Peyer's patch (tissue), 4 donors: ENCODE results near the gene LZTS2. TPM values are rescaled to one million over a fixed set of nuclear protein-coding genes. Genes with fewer than 3 reads are reported as not detected.

Source experiments
- DNase-seq, 3 donors: peaks; one replicate each; pipeline ENCODE4 v3.0.0-alpha.2; 2017 to 2019
- H3K27ac ChIP-seq, 4 donors: fragments of 200-600 bp; sonication (generic); one replicate each; pipeline ENCODE4 v1.5.1; 2016 to 2019
- H3K27me3 ChIP-seq, 2 donors: fragments of 200-600 bp; sonication (generic); one replicate each; pipeline ENCODE4 v1.5.1; 2019
- H3K36me3 ChIP-seq, 3 donors: fragments of 200-600 bp; sonication (generic); one replicate each; pipeline ENCODE4 v1.5.1; 2016 to 2019
- H3K4me1 ChIP-seq, 4 donors: fragments of 200-600 bp; sonication (generic); one replicate each; pipeline ENCODE4 v1.5.1; 2016 to 2019
- H3K4me3 ChIP-seq, 4 donors: fragments of 200-600 bp; sonication (generic); 1 replicate in 3 of 4; 2 replicates in 1 of 4; pipeline ENCODE4 v1.5.1; 2016 to 2019; ENCODE audit warnings: mild to moderate bottlenecking in 1 of 4
- H3K9me3 ChIP-seq, 4 donors: fragments of 200-600 bp; sonication (generic); one replicate each; pipeline ENCODE4 v1.5.1; 2016 to 2019; ENCODE audit warnings: mild to moderate bottlenecking in 1 of 4
- POLR2A ChIP-seq, 2 donors: fragments of 450-650 bp; IDR thresholded peaks; one replicate each; pipeline ENCODE4 v1.5.1; 2017; ENCODE audit warnings: antibody characterized with exemption in 2 of 2, mild to moderate bottlenecking in 2 of 2, moderate library complexity in 2 of 2
- total RNA-seq, 4 donors: library from RNA; depleted of rRNA; stranded (reverse); fragments of >200 nt; gene quantifications; one replicate each; pipeline ENCODE4 v1.1.0, GENCODE V29; 2016
- TF ChIP-seq, protein P1 (sequence below), 6 experiments: fragments of 450-650 bp in 4 of 6; fragments of 200-600 bp in 2 of 6; sonication (generic) in 1 of 6; IDR thresholded peaks; one replicate each; pipeline ENCODE4 v1.5.1; 2017 to 2019; ENCODE audit warnings: antibody characterized with exemption in 6 of 6, mild to moderate bottlenecking in 3 of 6, moderate library complexity in 1 of 6

Gene LZTS2
- total RNA-seq, 4 donors from 2014 or later = 28.0 to 57.4 (median 47.1) TPM

DNA sequence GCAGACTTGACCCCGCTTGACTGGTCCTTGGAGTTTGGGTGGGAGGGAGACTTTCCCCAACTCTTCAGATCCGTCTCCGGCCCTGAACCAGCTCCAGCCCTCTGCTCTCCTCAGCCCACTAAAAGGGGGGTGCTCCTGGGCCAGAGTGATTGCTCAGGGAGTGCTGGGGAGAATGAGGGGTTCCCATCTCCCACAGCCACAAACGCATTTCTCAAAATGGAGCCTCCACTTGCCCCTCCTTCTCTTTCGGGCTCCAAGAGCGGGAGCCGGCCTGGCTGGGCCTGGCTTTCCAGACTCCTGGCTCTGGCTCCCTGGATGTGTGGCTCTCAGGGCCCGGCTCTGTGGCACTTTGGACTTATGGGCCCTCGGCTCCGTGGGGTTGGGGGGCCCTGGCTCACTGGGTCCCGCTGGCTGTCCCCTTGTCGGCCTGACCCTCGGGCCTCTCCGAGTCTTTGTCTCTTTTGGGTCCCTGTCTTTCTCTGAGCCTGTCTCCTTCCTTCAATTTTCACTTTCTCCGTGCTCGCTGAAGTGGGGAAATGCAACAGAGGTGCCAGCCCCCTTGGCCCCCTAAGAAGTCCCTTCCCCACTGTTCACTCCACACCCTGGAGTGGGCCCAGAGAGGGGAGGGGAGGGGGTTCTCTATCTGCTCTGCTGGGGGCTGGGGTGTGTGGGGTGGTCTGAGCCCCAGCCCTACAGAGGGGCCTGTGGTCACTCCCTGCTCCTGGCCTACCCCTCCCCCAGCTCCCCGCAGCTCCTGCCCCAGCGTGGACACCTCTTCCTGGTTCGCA, 713 bp downstream of the LZTS2 start:
- Histone ChIP-seq H3K4me3 (peak overlapping the region; percentile 75 to 96 (median 79)), H3K27ac (peak overlapping the region; percentile 95 to 100 (median 96)), H3K9me3 (no peaks in the 10 kb centered on the region), H3K27me3 (no peaks in the 10 kb centered on the region), H3K36me3 (peaks cover 0 to 20% (median 0%) of the 10 kb centered on the region in 3 donors), H3K4me1 (peaks cover 0 to 44% (median 13%) of the 10 kb centered on the region in 4 donors)
- TF ChIP-seq, protein P1, sequence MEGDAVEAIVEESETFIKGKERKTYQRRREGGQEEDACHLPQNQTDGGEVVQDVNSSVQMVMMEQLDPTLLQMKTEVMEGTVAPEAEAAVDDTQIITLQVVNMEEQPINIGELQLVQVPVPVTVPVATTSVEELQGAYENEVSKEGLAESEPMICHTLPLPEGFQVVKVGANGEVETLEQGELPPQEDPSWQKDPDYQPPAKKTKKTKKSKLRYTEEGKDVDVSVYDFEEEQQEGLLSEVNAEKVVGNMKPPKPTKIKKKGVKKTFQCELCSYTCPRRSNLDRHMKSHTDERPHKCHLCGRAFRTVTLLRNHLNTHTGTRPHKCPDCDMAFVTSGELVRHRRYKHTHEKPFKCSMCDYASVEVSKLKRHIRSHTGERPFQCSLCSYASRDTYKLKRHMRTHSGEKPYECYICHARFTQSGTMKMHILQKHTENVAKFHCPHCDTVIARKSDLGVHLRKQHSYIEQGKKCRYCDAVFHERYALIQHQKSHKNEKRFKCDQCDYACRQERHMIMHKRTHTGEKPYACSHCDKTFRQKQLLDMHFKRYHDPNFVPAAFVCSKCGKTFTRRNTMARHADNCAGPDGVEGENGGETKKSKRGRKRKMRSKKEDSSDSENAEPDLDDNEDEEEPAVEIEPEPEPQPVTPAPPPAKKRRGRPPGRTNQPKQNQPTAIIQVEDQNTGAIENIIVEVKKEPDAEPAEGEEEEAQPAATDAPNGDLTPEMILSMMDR (IDR thresholded peaks at IDR 0.05) = no peak
- TF ChIP-seq POLR2A (IDR thresholded peaks at IDR 0.05) = no peak
- no peak for DNase-seq

DNA sequence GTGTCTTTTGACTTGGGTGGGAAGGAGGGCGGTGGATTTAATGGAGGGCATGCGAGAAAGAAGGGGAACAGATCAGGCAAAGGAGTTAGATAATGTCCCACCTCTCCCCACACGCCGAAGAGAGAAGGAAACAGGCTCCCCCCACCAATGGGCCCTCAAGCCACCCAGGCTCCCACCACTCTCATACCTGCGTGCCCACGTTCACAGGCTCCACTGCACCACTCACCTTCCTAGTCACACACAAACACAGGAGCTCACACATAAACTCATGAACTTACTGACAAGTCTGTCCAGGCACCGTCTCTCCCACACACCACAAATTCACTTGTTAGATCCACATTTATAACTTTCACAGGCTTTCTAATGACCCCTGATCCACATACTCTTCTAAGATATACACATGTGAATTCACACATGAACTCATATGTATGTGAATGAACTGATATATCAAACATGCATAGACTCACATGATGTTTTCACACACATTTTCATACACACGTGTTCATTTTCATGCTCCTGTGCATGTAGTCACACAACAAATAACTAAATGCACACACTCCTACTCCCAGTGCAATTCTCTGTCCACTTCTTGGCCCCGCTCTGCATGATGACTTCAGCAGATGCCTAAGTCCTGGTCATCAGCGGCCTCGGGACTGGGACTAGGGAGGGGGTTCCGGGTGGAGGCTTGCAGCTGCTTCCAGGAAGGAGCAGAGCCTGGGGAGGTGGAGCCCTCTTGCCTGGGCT, 1.5 kb downstream of the LZTS2 start:
- TF ChIP-seq POLR2A (IDR thresholded peaks at IDR 0.05) = peak in 1 of 2 donors; percentile 53
- TF ChIP-seq, protein P1 (IDR thresholded peaks at IDR 0.05) = no peak
- H3K4me1 ChIP-seq = peaks cover 0 to 44% (median 13%) of the 10 kb centered on the region in 4 donors
- H3K36me3 ChIP-seq = peaks cover 0 to 28% (median 0%) of the 10 kb centered on the region in 3 donors
- H3K27me3 ChIP-seq = no peaks in the 10 kb centered on the region
- peak; percentile 37 to 86 (median 67) for DNase-seq
- H3K9me3 ChIP-seq = no peaks in the 10 kb centered on the region
- peak overlapping the region; percentile 95 to 100 (median 96) for H3K27ac ChIP-seq
- H3K4me3 ChIP-seq = peak overlapping the region in 2 of 4 donors; percentile 81 to 96

DNA sequence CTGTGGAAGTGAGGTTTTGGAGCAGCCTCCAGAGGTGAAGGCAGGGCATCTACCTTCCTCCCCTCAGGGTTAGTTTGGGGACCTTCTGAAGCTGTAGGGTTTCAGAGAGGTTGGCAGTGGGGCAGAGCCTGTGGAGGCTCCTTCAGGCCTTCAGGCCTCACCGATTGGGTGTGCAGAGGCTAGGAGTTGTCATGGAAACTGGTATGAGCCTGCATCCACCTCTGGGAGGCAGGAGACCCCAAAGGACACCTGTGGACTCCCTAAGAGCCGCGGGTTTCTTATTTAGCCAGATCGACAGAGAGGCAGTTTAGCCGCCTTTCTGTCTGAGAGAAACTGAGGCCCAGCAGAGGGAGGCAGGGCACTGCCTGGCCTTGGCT, 2.0 kb downstream of the LZTS2 start:
- Histone ChIP-seq H3K27me3 (no peaks in the 10 kb centered on the region), H3K4me3 (peak overlapping the region in 2 of 4 donors; percentile 10 to 15), H3K27ac (peak overlapping the region; percentile 65 to 100 (median 96)), H3K4me1 (peaks cover 0 to 39% (median 8%) of the 10 kb centered on the region in 4 donors), H3K9me3 (no peaks in the 10 kb centered on the region), H3K36me3 (peaks cover 0 to 34% (median 0%) of the 10 kb centered on the region in 3 donors)
- no peak for DNase-seq
- TF ChIP-seq, protein P1 (IDR thresholded peaks at IDR 0.05) = no peak
- TF ChIP-seq POLR2A (IDR thresholded peaks at IDR 0.05) = no peak

DNA sequence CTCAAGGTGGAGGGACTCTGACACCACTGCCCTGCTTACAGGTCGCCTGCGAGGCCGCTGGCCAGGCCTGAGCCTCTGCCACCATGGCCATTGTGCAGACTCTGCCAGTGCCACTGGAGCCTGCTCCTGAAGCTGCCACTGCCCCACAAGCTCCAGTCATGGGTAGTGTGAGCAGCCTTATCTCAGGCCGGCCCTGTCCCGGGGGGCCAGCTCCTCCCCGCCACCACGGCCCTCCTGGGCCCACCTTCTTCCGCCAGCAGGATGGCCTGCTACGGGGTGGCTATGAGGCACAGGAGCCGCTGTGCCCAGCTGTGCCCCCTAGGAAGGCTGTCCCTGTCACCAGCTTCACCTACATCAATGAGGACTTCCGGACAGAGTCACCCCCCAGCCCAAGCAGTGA, 2.8 kb downstream of the LZTS2 start:
- H3K9me3 ChIP-seq = no peaks in the 10 kb centered on the region
- H3K36me3 ChIP-seq = peaks cover 0 to 40% (median 0%) of the 10 kb centered on the region in 3 donors
- no peak overlapping the region for H3K4me3 ChIP-seq
- H3K4me1 ChIP-seq = peaks cover 0 to 45% (median 8%) of the 10 kb centered on the region in 4 donors
- H3K27ac ChIP-seq = peak overlapping the region in 3 of 4 donors; percentile 65 to 100 (median 95)
- no peaks in the 10 kb centered on the region for H3K27me3 ChIP-seq
- no peak for DNase-seq
- TF ChIP-seq POLR2A (IDR thresholded peaks at IDR 0.05) = no peak
- TF ChIP-seq, protein P1 (IDR thresholded peaks at IDR 0.05) = no peak

DNA sequence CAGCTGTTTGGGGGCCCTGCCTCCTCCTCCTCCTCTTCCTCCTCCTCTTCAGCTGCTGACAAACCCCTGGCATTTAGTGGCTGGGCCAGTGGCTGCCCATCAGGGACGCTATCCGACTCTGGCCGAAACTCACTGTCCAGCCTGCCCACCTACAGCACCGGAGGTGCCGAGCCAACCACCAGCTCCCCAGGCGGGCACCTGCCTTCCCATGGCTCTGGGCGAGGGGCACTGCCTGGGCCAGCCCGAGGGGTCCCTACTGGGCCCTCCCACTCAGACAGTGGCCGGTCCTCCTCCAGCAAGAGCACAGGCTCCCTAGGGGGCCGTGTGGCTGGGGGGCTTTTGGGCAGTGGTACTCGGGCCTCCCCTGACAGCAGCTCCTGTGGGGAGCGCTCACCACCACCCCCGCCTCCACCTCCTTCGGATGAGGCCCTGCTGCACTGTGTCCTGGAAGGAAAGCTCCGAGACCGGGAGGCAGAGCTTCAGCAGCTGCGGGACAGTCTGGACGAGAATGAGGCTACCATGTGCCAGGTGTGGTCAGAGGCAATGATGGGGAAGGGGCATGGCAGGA, 4.1 kb downstream of the LZTS2 start:
- TF ChIP-seq POLR2A (IDR thresholded peaks at IDR 0.05) = no peak
- TF ChIP-seq, protein P1 (IDR thresholded peaks at IDR 0.05) = no peak
- H3K27ac ChIP-seq = no peak overlapping the region
- no peaks in the 10 kb centered on the region for H3K9me3 ChIP-seq
- no peaks in the 10 kb centered on the region for H3K27me3 ChIP-seq
- H3K4me3 ChIP-seq = no peak overlapping the region
- H3K4me1 ChIP-seq = peaks cover 0 to 45% (median 5%) of the 10 kb centered on the region in 4 donors
- no peak for DNase-seq
- peaks cover 0 to 41% (median 0%) of the 10 kb centered on the region in 3 donors for H3K36me3 ChIP-seq
